HuH-7.5 (cell line): ENCODE results near the gene DNLZ.
"Not testable (repeated sequence)": the region's sequence is repeated elsewhere in the genome, so short reads cannot be mapped to it uniquely, and the experiment has no call there.

ENCODE experiments used
- DNase-seq: peaks from one replicate; pipeline ENCODE4 v3.0.0; 2011; ENCODE audit warnings: low spot score

Gene DNLZ

DNA sequence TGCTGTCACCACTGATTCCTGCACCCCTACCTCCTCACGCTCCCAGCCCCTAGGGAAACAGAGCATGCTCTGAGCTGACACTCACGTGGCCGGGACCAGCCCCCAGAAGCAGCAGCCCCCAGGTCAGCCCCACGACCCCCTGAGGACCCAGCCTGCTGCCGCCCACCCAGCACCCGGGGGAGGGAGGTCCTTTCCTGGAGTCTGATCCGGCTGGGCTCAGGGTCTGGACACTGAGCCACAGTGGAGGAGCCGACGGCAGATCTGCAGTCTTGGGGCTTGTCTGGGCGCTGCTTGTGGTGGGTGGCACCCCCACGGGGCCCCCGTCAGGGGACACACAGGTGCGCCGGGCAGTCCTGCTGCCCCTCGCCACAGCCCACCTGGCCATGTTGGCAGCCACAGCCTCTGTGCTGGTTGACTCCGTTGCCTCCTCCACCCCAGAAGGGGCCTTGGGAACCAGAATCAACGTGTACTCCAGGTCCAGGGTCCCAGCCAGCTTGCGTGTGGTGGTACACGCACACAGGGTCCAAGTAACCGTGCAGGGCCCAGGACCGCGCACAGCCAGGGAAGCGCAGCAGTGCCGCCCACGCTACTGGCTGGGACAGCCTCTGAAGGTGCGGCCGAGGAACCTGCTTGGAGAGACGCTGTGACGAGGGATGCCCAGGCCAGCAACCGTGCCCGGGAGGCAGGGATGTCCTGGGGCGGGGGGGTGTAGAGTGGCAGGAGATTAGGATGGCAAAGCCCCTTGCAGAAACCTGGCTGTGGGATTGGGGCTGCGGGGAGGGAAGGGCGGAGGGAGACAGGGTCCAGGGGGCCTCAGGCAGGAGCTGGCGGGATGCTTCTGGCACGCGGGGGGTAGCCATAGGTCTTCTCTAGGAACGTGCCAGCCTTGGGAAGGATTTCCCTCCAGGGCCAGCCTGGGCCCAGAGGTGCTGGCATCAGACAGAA lies 3.5 kb downstream of the DNLZ start:
- no peak for DNase-seq

DNA sequence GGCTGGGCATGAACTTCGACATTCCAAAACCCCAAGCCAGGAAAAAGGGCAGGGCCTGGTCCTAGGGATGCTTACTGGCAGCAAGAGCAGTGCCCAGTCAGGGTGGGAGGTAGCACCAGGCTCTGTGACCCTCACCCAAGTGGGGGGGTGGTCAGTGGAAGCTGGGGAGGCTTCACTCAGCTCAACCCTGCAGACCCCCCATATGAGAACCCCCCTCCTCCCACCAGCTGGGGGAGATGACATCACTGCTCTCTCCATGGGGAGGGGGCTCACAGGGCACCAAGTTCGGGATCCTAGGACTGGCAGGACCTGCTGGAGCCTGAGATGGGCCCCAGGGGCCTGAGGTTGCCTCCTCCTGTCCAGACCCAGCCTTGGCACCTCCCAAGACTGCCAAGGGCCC lies 4.7 kb downstream of the DNLZ start:
- no peak for DNase-seq

- DNase-seq, result no peak
Observed at GRCh38 chr9:136358016-136358415, 5.5 kb downstream of the DNLZ start.

- no peak for DNase-seq
Observed at GRCh38 chr9:136357202-136357725, 6.3 kb downstream of the DNLZ start.

GRCh38 chr9:136355616-136356557 lies 7.7 kb downstream of the DNLZ start:
- DNase-seq, result no peak

DNA sequence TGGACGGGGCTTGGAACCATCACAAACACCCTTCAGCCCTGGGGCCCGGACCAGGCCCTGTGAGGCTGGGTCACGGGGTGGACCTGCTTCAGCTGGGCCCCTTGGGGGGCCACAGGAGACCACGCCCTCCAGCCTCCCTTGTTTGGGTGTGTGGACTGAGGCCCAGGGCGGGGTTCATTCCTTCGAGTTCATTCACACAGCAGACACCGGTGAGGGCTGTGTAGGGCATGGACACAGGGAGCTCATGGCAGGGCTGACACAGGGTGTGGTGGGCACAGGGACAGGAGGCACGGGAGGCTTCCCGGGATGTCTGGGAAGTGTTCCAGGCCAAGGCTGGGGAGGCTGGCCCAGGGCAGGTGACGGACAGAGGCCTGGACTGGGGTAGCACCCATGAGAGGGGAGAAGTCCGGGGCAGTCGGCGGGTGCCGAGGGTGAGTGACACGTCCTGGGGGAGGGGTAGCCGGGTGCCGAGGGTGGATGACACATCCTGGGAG lies 8.9 kb downstream of the DNLZ start:
- DNase-seq, result no peak

GRCh38 chr9:136353757-136354488 lies 9.6 kb downstream of the DNLZ start:
- no peak for DNase-seq

DNA sequence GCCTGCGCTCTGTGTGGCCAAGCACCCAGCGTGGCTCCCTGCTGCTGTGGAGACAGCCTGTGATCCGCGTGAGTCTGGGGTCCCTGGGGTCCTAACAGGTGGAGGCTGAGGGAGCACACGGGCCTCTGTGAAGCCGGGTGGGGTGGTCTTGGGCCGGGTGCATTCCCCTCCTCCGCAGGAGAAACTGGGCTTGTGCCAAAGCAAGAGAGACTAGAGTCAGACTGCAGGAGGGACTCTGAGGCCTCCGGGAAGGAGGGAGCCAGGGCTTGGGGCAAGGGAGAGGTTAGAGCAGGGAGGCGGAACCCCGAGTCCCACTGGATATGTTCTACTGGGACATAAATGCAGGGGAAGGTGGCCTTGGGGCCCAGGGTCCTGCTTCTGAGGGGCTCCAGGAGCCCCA lies 10.5 kb downstream of the DNLZ start:
- no peak for DNase-seq

DNA sequence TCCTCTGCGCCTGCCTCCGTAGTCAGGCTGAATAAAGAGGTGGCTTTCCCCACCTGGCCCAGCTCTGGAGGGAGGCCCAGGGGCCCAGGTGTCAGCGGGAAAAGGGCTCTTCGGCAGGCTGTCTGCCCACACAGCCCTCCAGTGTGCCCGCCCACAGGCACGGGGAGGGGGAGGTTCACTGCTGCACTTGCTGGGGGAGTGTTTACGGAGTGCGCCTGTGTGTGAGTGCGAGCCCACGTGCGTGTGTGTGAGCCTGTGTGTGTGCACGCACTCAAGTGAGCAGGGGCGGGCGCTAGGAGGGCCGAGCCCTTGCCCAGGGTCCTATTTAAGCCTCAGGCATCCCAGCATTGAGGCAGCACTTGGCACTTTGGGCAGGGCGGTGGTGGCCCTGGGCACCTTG lies 10.9 kb downstream of the DNLZ start:
- DNase-seq, result no peak

DNA sequence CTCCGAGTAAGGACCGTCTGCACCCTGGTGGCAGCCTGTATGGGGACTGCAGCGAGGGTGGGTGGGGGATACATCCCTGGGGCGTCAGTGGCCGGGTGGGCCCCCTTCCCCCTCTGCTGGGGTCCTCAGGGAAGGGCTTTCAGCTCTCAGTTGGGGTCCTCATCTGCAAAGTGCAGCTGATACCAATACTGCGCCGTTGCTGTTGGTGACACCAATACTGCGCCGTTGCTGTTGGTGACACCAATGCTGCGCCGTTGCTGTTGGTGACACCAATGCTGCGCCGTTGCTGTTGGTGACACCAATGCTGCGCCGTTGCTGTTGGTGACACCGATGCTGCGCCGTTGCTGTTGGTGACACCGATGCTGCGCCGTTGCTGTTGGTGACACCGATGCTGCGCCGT lies 11.7 kb downstream of the DNLZ start:
- DNase-seq, result not testable (repeated sequence)

GRCh38 chr9:136351252-136351800 lies 12.2 kb downstream of the DNLZ start:
- no peak for DNase-seq

GRCh38 chr9:136349546-136349945 lies 14.0 kb downstream of the DNLZ start:
- DNase-seq, result no peak

DNA sequence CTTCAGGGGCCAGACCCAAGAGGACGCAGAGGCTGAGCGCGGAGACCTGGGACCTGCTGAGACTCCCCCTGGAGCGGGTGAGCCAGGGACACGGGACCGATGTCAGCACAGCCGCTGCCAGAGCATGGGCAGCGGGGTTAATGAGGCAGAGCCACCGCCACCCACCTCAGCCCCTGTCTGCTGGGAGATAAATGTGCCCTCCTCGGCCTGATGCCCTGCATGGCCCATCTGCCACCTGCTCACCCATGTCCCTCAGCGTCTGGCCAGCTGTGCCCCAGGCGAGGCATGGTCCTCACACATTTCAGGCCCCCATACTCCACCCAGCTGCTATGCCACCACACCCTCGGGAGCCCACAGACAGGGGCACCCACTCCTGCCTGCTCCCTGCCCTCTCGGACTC lies 14.9 kb downstream of the DNLZ start:
- DNase-seq, result no peak

- no peak for DNase-seq
Observed at GRCh38 chr9:136347472-136348256, 15.9 kb downstream of the DNLZ start.

- no peak for DNase-seq
Observed at GRCh38 chr9:136346927-136347465, 16.5 kb downstream of the DNLZ start.

DNA sequence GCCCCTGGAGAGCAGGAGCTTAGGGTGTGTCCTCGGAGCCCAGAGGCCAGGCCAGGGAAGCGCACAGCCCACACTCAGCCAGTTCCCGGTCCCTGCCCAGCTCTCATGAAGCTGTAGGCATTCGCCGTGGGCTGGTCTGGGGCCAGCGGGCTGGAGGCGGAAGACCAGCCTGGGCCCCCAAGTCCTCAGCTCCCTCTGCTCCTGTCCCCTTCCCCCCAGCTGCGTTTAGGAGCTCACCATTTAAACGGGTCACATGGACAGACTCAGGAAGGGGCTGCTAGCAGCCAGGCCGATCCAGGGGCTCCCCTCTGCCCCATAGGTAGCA lies 17.4 kb downstream of the DNLZ start:
- DNase-seq, result no peak

GRCh38 chr9:136345281-136346156 lies 18.0 kb downstream of the DNLZ start:
- DNase-seq, result peak; percentile 92

DNA sequence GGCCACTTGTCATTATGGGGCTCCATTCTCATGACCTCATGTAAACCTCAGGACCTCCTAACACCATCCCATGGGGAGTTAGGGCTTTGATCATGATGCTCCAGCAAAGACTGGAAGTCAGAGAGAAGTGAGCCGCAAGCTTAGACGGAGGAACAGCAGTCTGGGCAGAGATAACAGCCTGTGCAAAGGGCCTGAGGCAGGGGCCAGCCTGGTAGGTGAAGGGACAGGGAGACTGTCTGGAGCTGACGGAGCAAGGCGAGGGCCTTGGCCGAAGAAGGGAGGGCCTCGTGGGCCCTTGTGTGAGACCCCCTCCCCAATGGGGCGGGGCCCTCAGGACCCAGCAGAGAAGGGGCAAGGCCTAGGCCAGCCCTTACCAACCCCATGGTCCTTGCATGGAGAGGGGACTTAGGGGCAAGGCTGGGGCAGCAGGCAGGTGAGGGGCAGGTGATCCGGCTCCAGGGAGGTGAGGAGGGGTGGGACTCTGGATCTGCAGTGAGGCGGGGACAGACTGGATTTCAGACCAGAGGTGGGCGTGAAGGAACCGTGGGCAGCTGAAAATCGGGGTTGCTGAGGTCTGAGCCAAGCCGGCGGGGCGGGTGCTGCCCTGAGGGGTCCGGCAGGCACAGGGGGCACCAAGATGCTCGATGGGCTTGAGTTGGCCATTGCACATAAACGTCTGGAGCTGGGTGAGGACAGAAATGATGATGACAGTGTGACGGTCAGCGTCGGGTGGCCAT lies 18.8 kb downstream of the DNLZ start:
- no peak for DNase-seq

DNA sequence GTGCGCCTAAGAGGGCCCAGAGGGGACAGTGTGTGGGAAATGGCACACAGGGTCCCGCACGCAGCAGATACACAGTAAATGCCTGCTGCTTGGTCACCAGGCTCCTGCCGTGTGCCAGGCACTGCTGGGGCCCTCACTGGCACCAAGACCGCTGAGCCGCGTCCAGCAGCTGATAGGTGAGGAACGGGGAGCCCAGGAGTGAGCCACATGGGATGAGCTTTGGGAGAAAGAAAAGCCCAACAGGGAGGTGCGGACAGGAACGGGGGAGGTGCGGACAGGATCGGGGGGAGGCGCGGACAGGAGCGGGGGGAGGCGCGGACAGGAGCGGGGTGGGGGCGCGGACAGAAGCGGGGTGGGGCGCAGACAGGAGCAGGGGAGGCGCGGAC lies 19.7 kb downstream of the DNLZ start:
- DNase-seq, result no peak
